Cardiac septum (tissue), 1 donor: ENCODE measurements around the gene ANXA2R. TPM values are rescaled to one million over a fixed set of nuclear protein-coding genes. Genes with fewer than 3 reads are reported as not detected.

ENCODE experiments used
- total RNA-seq: library from RNA; stranded (reverse); fragmentation: NEBNext Ultra II Directional; extraction: Animal tissue kit (Norgen Biotek cat#: 25700); gene quantifications from one replicate; pipeline ENCODE4 v1.2.1, GENCODE V29; 2021
- donor health status: DM: no; HTN: no; CAD: no.

Gene ANXA2R
- total RNA-seq, 1 donor from 2014 or later, result 1.2 TPM

Other genes starting within 250 kb of the ANXA2R start
- gene SELENOP, start 228.4 kb downstream of the ANXA2R start, total RNA-seq, result 149 TPM
- gene ZNF131, start 80.6 kb upstream of the ANXA2R start, total RNA-seq, result 16.3 TPM
- gene NIM1K, start 151.9 kb upstream of the ANXA2R start, total RNA-seq, result 0.08 TPM